CD14-positive monocyte (primary cell): Measurements from ENCODE around the gene LTBP1. TPM values are rescaled to one million over a fixed set of nuclear protein-coding genes. Genes with fewer than 3 reads are reported as not detected.

Experiments
- DNase-seq, 3 donors: peaks; one replicate each; pipeline ENCODE4 v3.0.0-alpha.2; 2011 to 2022
- H2AFZ ChIP-seq: 2 replicates; pipeline ENCODE4 v1.6.0; 2012; ENCODE audit warnings: mild to moderate bottlenecking, low read depth, low read length, inconsistent platforms; ENCODE audit not compliant: insufficient read depth, poor library complexity, severe bottlenecking
- H3K27ac ChIP-seq, 2 donors: 1 replicate in 1 of 2; 2 replicates in 1 of 2; pipeline ENCODE4 v1.5.1; 2012 to 2013; ENCODE audit warnings: low read length in 2 of 2, control low read depth in 1 of 2, inconsistent platforms in 1 of 2, low read depth in 1 of 2, mild to moderate bottlenecking in 1 of 2
- H3K27me3 ChIP-seq, 2 donors: one replicate each; pipeline versions ENCODE4 v1.6.0 to v1.6.1; 2011 to 2013; ENCODE audit warnings: low read length in 2 of 2; ENCODE audit not compliant: control insufficient read depth in 2 of 2, insufficient read depth in 2 of 2
- H3K36me3 ChIP-seq, 2 donors: replicated peaks in 1 of 2; 1 replicate in 1 of 2; 2 replicates in 1 of 2; pipeline versions ENCODE4 v1.5.1 to v1.6.1; 2012 to 2013; ENCODE audit warnings: low read length in 2 of 2, control low read depth in 1 of 2, inconsistent platforms in 1 of 2, mild to moderate bottlenecking in 1 of 2; ENCODE audit not compliant: insufficient read depth in 2 of 2, control insufficient read depth in 1 of 2
- H3K4me1 ChIP-seq, 2 donors: 1 replicate in 1 of 2; 2 replicates in 1 of 2; pipeline versions ENCODE4 v1.5.1 to v1.6.1; 2012 to 2013; ENCODE audit warnings: low read length in 2 of 2, control low read depth in 1 of 2, inconsistent platforms in 1 of 2, mild to moderate bottlenecking in 1 of 2, moderate library complexity in 1 of 2; ENCODE audit not compliant: insufficient read depth in 2 of 2, control insufficient read depth in 1 of 2
- H3K4me2 ChIP-seq: replicated peaks from 2 replicates; pipeline ENCODE3; 2012; ENCODE audit warnings: low read length, moderate library complexity, mild to moderate bottlenecking; ENCODE audit not compliant: poor library complexity, severe bottlenecking; ENCODE audit errors: extremely low read depth
- H3K4me3 ChIP-seq, 3 experiments: fragments of 200-600 bp in 1 of 3; sonication (generic) in 1 of 3; replicated peaks in 1 of 3; 1 replicate in 2 of 3; 2 replicates in 1 of 3; pipeline ENCODE4 v1.5.1; 2011 to 2013; ENCODE audit warnings: low read length in 3 of 3, mild to moderate bottlenecking in 3 of 3, control low read depth in 2 of 3, low read depth in 2 of 3, inconsistent platforms in 1 of 3, moderate library complexity in 1 of 3
- H3K79me2 ChIP-seq: 2 replicates; pipeline ENCODE4 v1.6.0; 2012; ENCODE audit warnings: mild to moderate bottlenecking, control low read depth, inconsistent platforms, low read length, moderate library complexity; ENCODE audit not compliant: insufficient read depth
- H3K9ac ChIP-seq: 2 replicates; pipeline ENCODE4 v1.6.0; 2017; ENCODE audit warnings: low read length, mild to moderate bottlenecking; ENCODE audit not compliant: insufficient read depth, poor library complexity, severe bottlenecking
- H3K9me3 ChIP-seq, 2 donors: replicated peaks in 1 of 2; 1 replicate in 1 of 2; 2 replicates in 1 of 2; pipeline versions ENCODE4 v1.5.1 to v1.6.1; 2012 to 2013; ENCODE audit warnings: low read length in 2 of 2, control low read depth in 1 of 2; ENCODE audit not compliant: control insufficient read depth in 1 of 2, insufficient read depth in 1 of 2
- H4K20me1 ChIP-seq: 2 replicates; pipeline ENCODE4 v1.6.0; 2012; ENCODE audit warnings: mild to moderate bottlenecking, low read length, control low read depth, moderate library complexity; ENCODE audit not compliant: insufficient read depth
- H3K27ac Mint-ChIP-seq, 7 donors: one replicate each; pipeline ENCODE4 v1.8.0; 2020; ENCODE audit warnings: mild to moderate bottlenecking in 7 of 7, mixed read lengths in 7 of 7, moderate library complexity in 6 of 7, inconsistent platforms in 2 of 7
- H3K27me3 Mint-ChIP-seq, 3 donors: one replicate each; pipeline ENCODE4 v1.8.0; 2021 to 2022; ENCODE audit warnings: low read depth in 3 of 3, mild to moderate bottlenecking in 3 of 3, mixed read lengths in 3 of 3, moderate library complexity in 3 of 3, inconsistent platforms in 1 of 3
- H3K36me3 Mint-ChIP-seq, 2 donors: one replicate each; pipeline ENCODE4 v1.8.0; 2020; ENCODE audit warnings: mixed read lengths in 2 of 2, inconsistent platforms in 1 of 2, mild to moderate bottlenecking in 1 of 2
- H3K4me1 Mint-ChIP-seq: one replicate; pipeline ENCODE4 v1.8.0; 2020; ENCODE audit warnings: mild to moderate bottlenecking, mixed read lengths
- H3K4me3 Mint-ChIP-seq, 2 donors: one replicate each; pipeline ENCODE4 v1.8.0; 2020; ENCODE audit warnings: mild to moderate bottlenecking in 2 of 2, mixed read lengths in 2 of 2, moderate library complexity in 1 of 2
- H3K9me3 Mint-ChIP-seq, 7 donors: one replicate each; pipeline ENCODE4 v1.8.0; 2020 to 2022; ENCODE audit warnings: mixed read lengths in 7 of 7, mild to moderate bottlenecking in 6 of 7, moderate library complexity in 6 of 7, inconsistent platforms in 2 of 7
- CTCF ChIP-seq: fragments of 200-600 bp; IDR thresholded peaks from one replicate; pipeline ENCODE4 v1.8.0; 2022; ENCODE audit warnings: antibody characterized with exemption, mild to moderate bottlenecking
- WGBS: methylation state at CpG from one replicate; pipeline ENCODE4 v1.1.5; 2013; ENCODE audit warnings: missing lambda C conversion rate; ENCODE audit not compliant: insufficient coverage; 5-methylcytosine and 5-hydroxymethylcytosine counted together
- intact Hi-C, 2 donors: fragments of 100-400 bp; cut with micrococcal nuclease; formaldehyde crosslinking; loops; one replicate each; pipeline versions ENCODE4 v1.15.0 to v1.15.1; 2023
- polyA plus RNA-seq, 3 donors: library from polyadenylated mRNA; depleted of rRNA in 1 of 3; unstranded in 2 of 3; stranded (reverse) in 1 of 3; fragments of 300-500 nt in 2 of 3; fragments of >200 nt in 1 of 3; fragmentation: Illumina TruSeq in 2 of 3; gene quantifications; 1 replicate in 2 of 3; 2 replicates in 1 of 3; pipeline ENCODE4 v1.2.3, GENCODE V29; 2012 to 2021

Gene LTBP1
- polyA plus RNA-seq, 3 donors = 0.18 to 0.24 TPM; not detected in 1

- H3K27ac Mint-ChIP-seq = no peak overlapping the region
- WGBS = 68% methylated on average over 4 of the region's 5 CpGs
- TF ChIP-seq CTCF = no peak
- H3K9me3 Mint-ChIP-seq = peaks cover 0 to 4% (median 2%) of the 10 kb centered on the region in 7 donors
- Histone ChIP-seq H3K27me3 (no peaks in the 10 kb centered on the region), H4K20me1 (no peaks in the 10 kb centered on the region), H3K79me2 (no peaks in the 10 kb centered on the region), H3K27ac (no peak overlapping the region), H3K4me3 (no peak overlapping the region), H3K9me3 (no peaks in the 10 kb centered on the region), H3K9ac (no peak overlapping the region), H3K4me1 (no peaks in the 10 kb centered on the region), H2AFZ (no peak overlapping the region), H3K4me2 (no peak overlapping the region), H3K36me3 (no peaks in the 10 kb centered on the region)
- peaks cover 0 to 3% (median 0%) of the 10 kb centered on the region in 3 donors for H3K27me3 Mint-ChIP-seq
- no peak for DNase-seq
- no peak overlapping the region for H3K4me3 Mint-ChIP-seq
- no peaks in the 10 kb centered on the region for H3K36me3 Mint-ChIP-seq
- H3K4me1 Mint-ChIP-seq = no peaks in the 10 kb centered on the region
- intact Hi-C loops = no loop called here
These were observed 234.2 kb downstream of the LTBP1 start for GRCh38 chr2:33180915-33181314.

- WGBS = 100% methylated on average over 1 of the region's 4 CpGs
- intact Hi-C loops = no loop called here
These were observed 234.7 kb downstream of the LTBP1 start for GRCh38 chr2:33181466-33181865.

More at GRCh38 chr2:33181466-33181865, 234.7 kb downstream of the LTBP1 start:
- H2AFZ ChIP-seq = no peak overlapping the region
- H4K20me1 ChIP-seq = no peaks in the 10 kb centered on the region
- Mint-ChIP-seq H3K4me1 (no peaks in the 10 kb centered on the region), H3K27me3 (peaks cover 0 to 3% (median 0%) of the 10 kb centered on the region in 3 donors), H3K36me3 (no peaks in the 10 kb centered on the region), H3K9me3 (peaks cover 0 to 4% (median 2%) of the 10 kb centered on the region in 7 donors), H3K4me3 (no peak overlapping the region), H3K27ac (no peak overlapping the region)
- H3K9ac ChIP-seq = no peak overlapping the region
- H3K36me3 ChIP-seq = no peaks in the 10 kb centered on the region
- H3K79me2 ChIP-seq = no peaks in the 10 kb centered on the region
- no peak overlapping the region for H3K4me3 ChIP-seq
- H3K27ac ChIP-seq = no peak overlapping the region
- no peak for TF ChIP-seq CTCF
- H3K4me2 ChIP-seq = no peak overlapping the region
- H3K4me1 ChIP-seq = no peaks in the 10 kb centered on the region
- H3K9me3 ChIP-seq = no peaks in the 10 kb centered on the region
- no peaks in the 10 kb centered on the region for H3K27me3 ChIP-seq
- no peak for DNase-seq
